ENCODE measurements around the gene SUGP1.

Gene SUGP1

GRCh38 chr19:19342086-19343015 lies 22.0 kb upstream of the SUGP1 start:
- DNase-seq = peak; percentile 58

GRCh38 chr19:19341026-19341425 lies 20.7 kb upstream of the SUGP1 start:
- no peak for DNase-seq

GRCh38 chr19:19338082-19338481 lies 17.8 kb upstream of the SUGP1 start:
- DNase-seq = no peak

GRCh38 chr19:19337120-19337519 lies 16.8 kb upstream of the SUGP1 start:
- DNase-seq = no peak

- DNase-seq = no peak
Measured at GRCh38 chr19:19336597-19336996, 16.3 kb upstream of the SUGP1 start.

GRCh38 chr19:19335408-19336158 lies 15.3 kb upstream of the SUGP1 start:
- no peak for DNase-seq

GRCh38 chr19:19334989-19335344 lies 14.7 kb upstream of the SUGP1 start:
- DNase-seq = no peak

- no peak for DNase-seq
Measured at GRCh38 chr19:19334063-19334988, 14.0 kb upstream of the SUGP1 start.

- DNase-seq = no peak
Measured at GRCh38 chr19:19329126-19329525, 8.8 kb upstream of the SUGP1 start.

GRCh38 chr19:19327672-19328071 lies 7.4 kb upstream of the SUGP1 start:
- DNase-seq = no peak

- no peak for DNase-seq
Measured at GRCh38 chr19:19324059-19324770, 3.9 kb upstream of the SUGP1 start.

GRCh38 chr19:19321141-19321577 lies 850 bp upstream of the SUGP1 start:
- DNase-seq = peak; percentile 38

- DNase-seq = peak; percentile 46
Measured at GRCh38 chr19:19319732-19320360, 463 bp downstream of the SUGP1 start.

GRCh38 chr19:19316082-19316481 lies 4.2 kb downstream of the SUGP1 start:
- no peak for DNase-seq

GRCh38 chr19:19315444-19315843 lies 4.9 kb downstream of the SUGP1 start:
- DNase-seq = no peak

GRCh38 chr19:19308373-19308772 lies 11.9 kb downstream of the SUGP1 start:
- DNase-seq = no peak

GRCh38 chr19:19306191-19306590 lies 14.1 kb downstream of the SUGP1 start:
- DNase-seq = no peak

GRCh38 chr19:19305696-19306095 lies 14.6 kb downstream of the SUGP1 start:
- no peak for DNase-seq

GRCh38 chr19:19305066-19305465 lies 15.2 kb downstream of the SUGP1 start:
- DNase-seq = no peak

- DNase-seq = no peak
Measured at GRCh38 chr19:19304186-19304965, 15.9 kb downstream of the SUGP1 start.

GRCh38 chr19:19303411-19303810 lies 16.9 kb downstream of the SUGP1 start:
- no peak for DNase-seq
